ENCODE data around the gene NCOA1. TPM values are rescaled to one million over a fixed set of nuclear protein-coding genes. Genes with fewer than 3 reads are reported as not detected.

NCOA1 gene
- polyA plus RNA-seq, 1 donor (not counting 4 experiments of a cell fraction or from before 2014, with no cell fraction given), result 5.0 TPM

- FAIRE-seq, result no peak
- no peak overlapping the region for H3K9ac ChIP-seq (ENCODE audit: control insufficient read depth, extremely low read depth, insufficient read depth, low read length)
Measured at GRCh38 chr2:24657818-24658217, 166.8 kb downstream of the NCOA1 start.

GRCh38 chr2:24658531-24659202 is 167.6 kb downstream of the NCOA1 start:
- Histone ChIP-seq H4K20me1 (ENCODE audit: control insufficient read depth, extremely low read depth, insufficient read depth, low read length) (no peaks in the 10 kb centered on the region), H3K36me3 (ENCODE audit: control insufficient read depth in 2 of 2, extremely low read depth in 1 of 2, insufficient read depth in 2 of 2, low read length in 2 of 2) (no peaks in the 10 kb centered on the region), H3K27ac (ENCODE audit: control insufficient read depth, insufficient read depth, low read length) (no peak overlapping the region), H3K4me1 (ENCODE audit: control insufficient read depth, extremely low read depth, insufficient read depth, low read length) (no peaks in the 10 kb centered on the region), H3K9me1 (ENCODE audit: control insufficient read depth, extremely low read depth, insufficient read depth, low read length) (no peaks in the 10 kb centered on the region), H3K9me3 (ENCODE audit: control insufficient read depth, low read depth, low read length) (no peaks in the 10 kb centered on the region), H3K4me3 (ENCODE audit: control insufficient read depth in 2 of 3, extremely low read depth in 1 of 3, insufficient read depth in 2 of 3, low read depth in 1 of 3, low read length in 3 of 3) (no peak overlapping the region), H3K79me2 (ENCODE audit: control insufficient read depth, insufficient read depth, low read length) (no peaks in the 10 kb centered on the region), H3K4me2 (ENCODE audit: control insufficient read depth, extremely low read depth, insufficient read depth, low read depth, low read length) (no peak overlapping the region), H3K27me3 (ENCODE audit: control insufficient read depth, extremely low read depth, insufficient read depth, low read length) (no peaks in the 10 kb centered on the region), H3K9ac (ENCODE audit: control insufficient read depth, extremely low read depth, insufficient read depth, low read length) (no peak overlapping the region), H2AFZ (ENCODE audit: control insufficient read depth, low read length) (no peak overlapping the region)
- no peak for TF ChIP-seq EZH2 (IDR thresholded peaks at IDR 0.05; ENCODE audit: low read length)
- no peak for TF ChIP-seq CTCF (optimal IDR thresholded peaks at IDR 0.05 in 1 of 3, IDR thresholded peaks at IDR 0.05 in 1 of 3, conservative IDR thresholded peaks at IDR 0.05 in 1 of 3; ENCODE audit: extremely low read depth in 1 of 3, insufficient read depth in 2 of 3, low read length in 3 of 3)
- dilution Hi-C loops (cut with MboI; ENCODE audit: extremely low pct_ligation_motif_present, low sequenced_read_pairs), result no loop called here
- FAIRE-seq, result no peak
- no peak for DNase-seq (ENCODE audit: low read depth, low spot score)

More at GRCh38 chr2:24657818-24658217, 166.8 kb downstream of the NCOA1 start:
- Histone ChIP-seq H3K36me3 (ENCODE audit: control insufficient read depth in 2 of 2, extremely low read depth in 1 of 2, insufficient read depth in 2 of 2, low read length in 2 of 2) (no peaks in the 10 kb centered on the region), H3K9me1 (ENCODE audit: control insufficient read depth, extremely low read depth, insufficient read depth, low read length) (no peaks in the 10 kb centered on the region), H4K20me1 (ENCODE audit: control insufficient read depth, extremely low read depth, insufficient read depth, low read length) (no peaks in the 10 kb centered on the region), H2AFZ (ENCODE audit: control insufficient read depth, low read length) (no peak overlapping the region), H3K9me3 (ENCODE audit: control insufficient read depth, low read depth, low read length) (no peaks in the 10 kb centered on the region), H3K4me2 (ENCODE audit: control insufficient read depth, extremely low read depth, insufficient read depth, low read depth, low read length) (no peak overlapping the region), H3K27ac (ENCODE audit: control insufficient read depth, insufficient read depth, low read length) (no peak overlapping the region), H3K4me3 (ENCODE audit: control insufficient read depth in 2 of 3, extremely low read depth in 1 of 3, insufficient read depth in 2 of 3, low read depth in 1 of 3, low read length in 3 of 3) (no peak overlapping the region), H3K79me2 (ENCODE audit: control insufficient read depth, insufficient read depth, low read length) (no peaks in the 10 kb centered on the region), H3K27me3 (ENCODE audit: control insufficient read depth, extremely low read depth, insufficient read depth, low read length) (no peaks in the 10 kb centered on the region), H3K4me1 (ENCODE audit: control insufficient read depth, extremely low read depth, insufficient read depth, low read length) (no peaks in the 10 kb centered on the region)
- dilution Hi-C loops (cut with MboI; ENCODE audit: extremely low pct_ligation_motif_present, low sequenced_read_pairs), result no loop called here
- no peak for DNase-seq (ENCODE audit: low read depth, low spot score)
- TF ChIP-seq EZH2 (IDR thresholded peaks at IDR 0.05; ENCODE audit: low read length) (no peak), CTCF (optimal IDR thresholded peaks at IDR 0.05 in 1 of 3, IDR thresholded peaks at IDR 0.05 in 1 of 3, conservative IDR thresholded peaks at IDR 0.05 in 1 of 3; ENCODE audit: extremely low read depth in 1 of 3, insufficient read depth in 2 of 3, low read length in 3 of 3) (no peak)

All from keratinocyte (primary cell).